GM12878 (cell line): ENCODE data around the gene COL15A1. TPM values are rescaled to one million over a fixed set of nuclear protein-coding genes. Genes with fewer than 3 reads are reported as not detected.

Experiments
- ATAC-seq: fragments of 200-7000 bp; cut with Tn5 transposase; 3 replicates; pipeline ENCODE4 v1.9.1; 2020; ENCODE audit warnings: mild to moderate bottlenecking, moderate library complexity
- BruUV-seq: library from RNA; stranded (reverse); fragments of 400-500 nt; replicated peaks from 2 replicates; lab custom pipeline; 2021; lab: Mats Ljungman, UMichigan
- CTCF ChIA-PET: fragments of 300-600 bp; sonication (Branson Sonifier 250); formaldehyde crosslinking; extraction: SDS; loops from one replicate; lab custom pipeline; 2021; ENCODE audit warnings: inconsistent platforms; lab: Yijun Ruan, JAX
- POLR2A ChIA-PET: fragments of 350-600 bp; formaldehyde crosslinking; extraction: SDS; loops from one replicate; lab custom pipeline; 2021; ENCODE audit warnings: inconsistent platforms; lab: Charles Lee
- RAD21 ChIA-PET: fragments of 300-600 bp; sonication (Branson Sonifier 250); formaldehyde crosslinking; loops from one replicate; lab custom pipeline; 2023; ENCODE audit warnings: antibody characterized with exemption; ENCODE audit not compliant: unreplicated experiment; lab: Charles Lee
- SMC1A ChIA-PET: fragments of 300-600 bp; sonication (Branson Sonifier 250); formaldehyde crosslinking; loops from one replicate; lab custom pipeline; 2023; ENCODE audit not compliant: unreplicated experiment, uncharacterized antibody; lab: Charles Lee
- DNase-seq: peaks from one replicate; pipeline ENCODE4 v3.0.0-alpha.2; 2011; ENCODE audit warnings: low read depth, low spot score
- FAIRE-seq: peaks from 3 replicates; lab custom pipeline; 2011; peaks lifted over from hg19 to GRCh38; lab: Jason Lieb, UNC
- H2AFZ ChIP-seq: 2 replicates; pipeline ENCODE4 v1.6.0; 2011; ENCODE audit warnings: low read depth, low read length, control low read depth; ENCODE audit not compliant: control insufficient read depth
- H3K27ac ChIP-seq: 2 replicates; pipeline ENCODE4 v1.5.1; 2011; ENCODE audit warnings: control low read depth; ENCODE audit not compliant: control insufficient read depth, insufficient read depth
- H3K27me3 ChIP-seq, 2 experiments: replicated peaks in 1 of 2; 2 replicates each; pipeline versions ENCODE4 v1.6.0 to v1.6.1; 2011; ENCODE audit warnings: low read length in 1 of 2; ENCODE audit not compliant: control insufficient read depth in 2 of 2, insufficient read depth in 2 of 2
- H3K36me3 ChIP-seq, 2 experiments: 2 replicates each; pipeline ENCODE4 v1.5.1; 2011; ENCODE audit warnings: low read length in 1 of 2; ENCODE audit not compliant: control insufficient read depth in 2 of 2, insufficient read depth in 2 of 2
- H3K4me1 ChIP-seq: 2 replicates; pipeline ENCODE4 v1.6.1; 2011; ENCODE audit warnings: mild to moderate bottlenecking, low read length, moderate library complexity, mixed read lengths; ENCODE audit not compliant: control insufficient read depth, insufficient read depth
- H3K4me2 ChIP-seq: 2 replicates; pipeline ENCODE4 v1.6.0; 2011; ENCODE audit warnings: control low read depth; ENCODE audit not compliant: control insufficient read depth, insufficient read depth
- H3K4me3 ChIP-seq: fragments of 200-600 bp; sonication (generic); 2 replicates; pipeline ENCODE4 v1.5.1; 2016
- H3K79me2 ChIP-seq: 2 replicates; pipeline ENCODE4 v1.6.0; 2011; ENCODE audit warnings: low read length; ENCODE audit not compliant: control insufficient read depth, insufficient read depth
- H3K9ac ChIP-seq: 2 replicates; pipeline ENCODE4 v1.8.0; 2011; ENCODE audit warnings: low read length, control low read depth, mixed read lengths; ENCODE audit not compliant: control insufficient read depth, insufficient read depth
- H3K9me3 ChIP-seq: replicated peaks from 3 replicates; pipeline ENCODE4 v1.5.1; 2011; ENCODE audit warnings: mild to moderate bottlenecking, low read length; ENCODE audit not compliant: control insufficient read depth, insufficient read depth
- H4K20me1 ChIP-seq: 2 replicates; pipeline ENCODE4 v1.6.0; 2011; ENCODE audit not compliant: control insufficient read depth, insufficient read depth
- CHD1 ChIP-seq: IDR thresholded peaks from 2 replicates; pipeline ENCODE4 v1.6.1; 2012; ENCODE audit warnings: low read depth, low read length, improper control_type of control experiment
- CHD4 ChIP-seq: fragments of 200-600 bp; sonication (generic); IDR thresholded peaks from 2 replicates; pipeline ENCODE4 v1.6.1; 2016; ENCODE audit warnings: mild to moderate bottlenecking
- FOS ChIP-seq: IDR thresholded peaks from 3 replicates; pipeline ENCODE4 v1.6.1; 2011; ENCODE audit warnings: borderline replicate concordance; ENCODE audit not compliant: insufficient read length; ENCODE audit errors: extremely low read depth
- KDM1A ChIP-seq: fragments of 200-600 bp; sonication (generic); IDR thresholded peaks from 2 replicates; pipeline ENCODE4 v1.6.1; 2016; ENCODE audit warnings: borderline replicate concordance
- MEF2A ChIP-seq: IDR thresholded peaks from 2 replicates; pipeline ENCODE4 v1.6.1; 2011; ENCODE audit warnings: low read depth, mild to moderate bottlenecking, low read length, moderate library complexity; ENCODE audit not compliant: insufficient read depth
- MYB ChIP-seq: fragments of 150-350 bp; IDR thresholded peaks from 2 replicates; pipeline ENCODE4 v1.6.1; 2014; ENCODE audit warnings: mild to moderate bottlenecking, low read depth, low read length, borderline replicate concordance
- RB1 ChIP-seq: fragments of 450-650 bp; formaldehyde crosslinking; IDR thresholded peaks from 2 replicates; pipeline ENCODE4 v1.6.1; 2017; ENCODE audit warnings: mild to moderate bottlenecking, borderline replicate concordance
- SKIL ChIP-seq: fragments of 450-650 bp; IDR thresholded peaks from 2 replicates; pipeline ENCODE4 v1.6.1; 2017; ENCODE audit warnings: mild to moderate bottlenecking, low read depth, inconsistent platforms; ENCODE audit not compliant: poor library complexity, severe bottlenecking
- SPI1 ChIP-seq: IDR thresholded peaks from 2 replicates; pipeline ENCODE4 v1.6.1; 2011; ENCODE audit warnings: low read depth, mild to moderate bottlenecking, low read length, moderate library complexity, borderline replicate concordance; ENCODE audit not compliant: insufficient read depth
- SREBF1 ChIP-seq: IDR thresholded peaks from 2 replicates; pipeline ENCODE4 v1.6.1; 2012; ENCODE audit warnings: mild to moderate bottlenecking, low read length
- TBL1XR1 ChIP-seq: IDR thresholded peaks from 2 replicates; pipeline ENCODE4 v1.6.1; 2012; ENCODE audit warnings: low read depth, low read length, improper control_type of control experiment
- TCF3 ChIP-seq: IDR thresholded peaks from 2 replicates; pipeline ENCODE4 v1.6.1; 2012; ENCODE audit warnings: low read depth, mild to moderate bottlenecking, low read length, borderline replicate concordance; ENCODE audit not compliant: insufficient read depth
- YBX1 ChIP-seq: fragments of 450-650 bp; IDR thresholded peaks from 2 replicates; pipeline ENCODE4 v1.6.1; 2016; ENCODE audit warnings: antibody characterized with exemption
- ZNF207 ChIP-seq: fragments of 450-650 bp; IDR thresholded peaks from 2 replicates; pipeline ENCODE4 v1.6.1; 2014; ENCODE audit warnings: antibody characterized with exemption, mild to moderate bottlenecking, borderline replicate concordance
- WGBS: methylation state at CpG from one replicate; pipeline ENCODE4 v1.1.6; 2016; ENCODE audit warnings: low lambda C conversion rate; ENCODE audit not compliant: insufficient replicate concordance, insufficient coverage; ENCODE audit errors: missing lambda C conversion rate; 5-methylcytosine and 5-hydroxymethylcytosine counted together
- in situ Hi-C: fragments of 300-500 bp; cut with MboI; formaldehyde crosslinking; loops from 9 replicates; pipeline ENCODE4 v1.14.3; 2018; ENCODE audit warnings: mixed read lengths
- intact Hi-C: fragments of 100-400 bp; cut with micrococcal nuclease; formaldehyde crosslinking; loops from one replicate; pipeline ENCODE4 v1.14.2; 2022; ENCODE audit not compliant: unreplicated experiment
- polyA plus RNA-seq, 11 experiments: library from polyadenylated mRNA; depleted of rRNA in 4 of 11; unstranded in 6 of 11; stranded (reverse) in 5 of 11; fragments of >200 nt; fragmentation: Nextera tagmentation in 4 of 11; fragmentation: Illumina TruSeq in 1 of 11; extraction: Ambion mirVana in 4 of 11; extraction: Trizol in 1 of 11; gene quantifications; 1 replicate in 1 of 11; 2 replicates in 10 of 11; pipeline versions ENCODE4 v1.2.1 to v1.2.3, GENCODE V29; 2011 to 2016; ENCODE audit warnings: inconsistent platforms in 2 of 11, missing spikeins in 2 of 11, low read depth in 1 of 11
- total RNA-seq, 4 experiments: library from RNA; depleted of rRNA in 3 of 4; stranded (reverse); fragments of >200 nt in 3 of 4; fragmentation: Illumina TruSeq in 1 of 4; extraction: Trizol in 1 of 4; gene quantifications; 2 replicates each; pipeline versions ENCODE4 v1.2.1 to v1.2.3, GENCODE V29; 2013 to 2021
- TF ChIP-seq, protein P1 (sequence below): fragments of 150-350 bp; IDR thresholded peaks from 2 replicates; pipeline ENCODE4 v1.6.1; 2014; ENCODE audit warnings: mild to moderate bottlenecking, low read depth, low read length
- TF ChIP-seq, protein P2 (sequence below): fragments of 450-650 bp; formaldehyde crosslinking; IDR thresholded peaks from 2 replicates; pipeline ENCODE4 v1.4.0; 2022; ENCODE audit warnings: mild to moderate bottlenecking, moderate library complexity

COL15A1 gene
- total and polyA plus RNA-seq, 10 of the 15 experiments (the other 5 are each of a cell fraction or from before 2014, with no cell fraction given), result 0.01 to 0.28 (median 0.06) TPM; not detected in 2

- DNase-seq (no peak), FAIRE-seq (no peak), ATAC-seq (no peak)
- Histone ChIP-seq H2AFZ (no peak overlapping the region), H4K20me1 (no peaks in the 10 kb centered on the region), H3K9ac (no peak overlapping the region), H3K4me2 (no peak overlapping the region), H3K79me2 (no peaks in the 10 kb centered on the region), H3K27me3 (no peaks in the 10 kb centered on the region), H3K4me3 (no peak overlapping the region), H3K9me3 (no peaks in the 10 kb centered on the region), H3K36me3 (no peaks in the 10 kb centered on the region), H3K4me1 (no peaks in the 10 kb centered on the region), H3K27ac (no peak overlapping the region)
- no TSS peak for BruUV-seq
- 46% methylated on average over 8 of the region's 8 CpGs for WGBS
- intact Hi-C loops (no loop called here), in situ Hi-C loops (no loop called here)
- TF ChIP-seq TCF3 (no peak), SKIL (no peak), KDM1A (no peak), YBX1 (no peak), SREBF1 (no peak), RB1 (no peak), MYB (no peak), SPI1 (no peak), CHD1 (no peak), MEF2A (no peak), TBL1XR1 (no peak), FOS (no peak), ZNF207 (no peak), CHD4 (no peak)
- TF ChIP-seq, protein P1, sequence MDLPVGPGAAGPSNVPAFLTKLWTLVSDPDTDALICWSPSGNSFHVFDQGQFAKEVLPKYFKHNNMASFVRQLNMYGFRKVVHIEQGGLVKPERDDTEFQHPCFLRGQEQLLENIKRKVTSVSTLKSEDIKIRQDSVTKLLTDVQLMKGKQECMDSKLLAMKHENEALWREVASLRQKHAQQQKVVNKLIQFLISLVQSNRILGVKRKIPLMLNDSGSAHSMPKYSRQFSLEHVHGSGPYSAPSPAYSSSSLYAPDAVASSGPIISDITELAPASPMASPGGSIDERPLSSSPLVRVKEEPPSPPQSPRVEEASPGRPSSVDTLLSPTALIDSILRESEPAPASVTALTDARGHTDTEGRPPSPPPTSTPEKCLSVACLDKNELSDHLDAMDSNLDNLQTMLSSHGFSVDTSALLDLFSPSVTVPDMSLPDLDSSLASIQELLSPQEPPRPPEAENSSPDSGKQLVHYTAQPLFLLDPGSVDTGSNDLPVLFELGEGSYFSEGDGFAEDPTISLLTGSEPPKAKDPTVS, result no peak
- TF ChIP-seq, protein P2, sequence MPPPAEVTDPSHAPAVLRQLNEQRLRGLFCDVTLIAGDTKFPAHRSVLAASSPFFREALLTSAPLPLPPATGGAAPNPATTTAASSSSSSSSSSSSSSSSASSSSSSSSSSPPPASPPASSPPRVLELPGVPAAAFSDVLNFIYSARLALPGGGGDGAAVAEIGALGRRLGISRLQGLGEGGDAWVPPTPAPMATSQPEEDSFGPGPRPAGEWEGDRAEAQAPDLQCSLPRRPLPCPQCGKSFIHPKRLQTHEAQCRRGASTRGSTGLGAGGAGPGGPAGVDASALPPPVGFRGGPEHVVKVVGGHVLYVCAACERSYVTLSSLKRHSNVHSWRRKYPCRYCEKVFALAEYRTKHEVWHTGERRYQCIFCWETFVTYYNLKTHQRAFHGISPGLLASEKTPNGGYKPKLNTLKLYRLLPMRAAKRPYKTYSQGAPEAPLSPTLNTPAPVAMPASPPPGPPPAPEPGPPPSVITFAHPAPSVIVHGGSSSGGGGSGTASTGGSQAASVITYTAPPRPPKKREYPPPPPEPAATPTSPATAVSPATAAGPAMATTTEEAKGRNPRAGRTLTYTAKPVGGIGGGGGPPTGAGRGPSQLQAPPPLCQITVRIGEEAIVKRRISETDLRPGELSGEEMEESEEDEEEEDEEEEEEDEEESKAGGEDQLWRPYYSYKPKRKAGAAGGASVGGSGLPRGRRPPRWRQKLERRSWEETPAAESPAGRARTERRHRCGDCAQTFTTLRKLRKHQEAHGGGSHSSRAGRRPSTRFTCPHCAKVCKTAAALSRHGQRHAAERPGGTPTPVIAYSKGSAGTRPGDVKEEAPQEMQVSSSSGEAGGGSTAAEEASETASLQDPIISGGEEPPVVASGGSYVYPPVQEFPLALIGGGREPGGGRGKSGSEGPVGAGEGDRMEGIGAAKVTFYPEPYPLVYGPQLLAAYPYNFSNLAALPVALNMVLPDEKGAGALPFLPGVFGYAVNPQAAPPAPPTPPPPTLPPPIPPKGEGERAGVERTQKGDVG (CRISPR knock-in tag), result no peak
- SMC1A ChIA-PET, result no interaction called here
- CTCF ChIA-PET, result no interaction called here
- RAD21 ChIA-PET, result no interaction called here
- POLR2A ChIA-PET, result no interaction called here
Observed at GRCh38 chr9:98903961-98904411, 39.7 kb upstream of the COL15A1 start.
